RCC 7860 (cell line): ENCODE measurements around the gene RASAL2.
"Not testable (repeated sequence)": the region's sequence is repeated elsewhere in the genome, so short reads cannot be mapped to it uniquely, and the experiment has no call there.

Experiments
- DNase-seq: peaks from one replicate; pipeline ENCODE4 v3.0.0-alpha.2; 2015; ENCODE audit warnings: low spot score
- FAIRE-seq: peaks from 2 replicates; lab custom pipeline; 2012; peaks lifted over from hg19 to GRCh38; lab: Jason Lieb, UNC

RASAL2 gene

DNA sequence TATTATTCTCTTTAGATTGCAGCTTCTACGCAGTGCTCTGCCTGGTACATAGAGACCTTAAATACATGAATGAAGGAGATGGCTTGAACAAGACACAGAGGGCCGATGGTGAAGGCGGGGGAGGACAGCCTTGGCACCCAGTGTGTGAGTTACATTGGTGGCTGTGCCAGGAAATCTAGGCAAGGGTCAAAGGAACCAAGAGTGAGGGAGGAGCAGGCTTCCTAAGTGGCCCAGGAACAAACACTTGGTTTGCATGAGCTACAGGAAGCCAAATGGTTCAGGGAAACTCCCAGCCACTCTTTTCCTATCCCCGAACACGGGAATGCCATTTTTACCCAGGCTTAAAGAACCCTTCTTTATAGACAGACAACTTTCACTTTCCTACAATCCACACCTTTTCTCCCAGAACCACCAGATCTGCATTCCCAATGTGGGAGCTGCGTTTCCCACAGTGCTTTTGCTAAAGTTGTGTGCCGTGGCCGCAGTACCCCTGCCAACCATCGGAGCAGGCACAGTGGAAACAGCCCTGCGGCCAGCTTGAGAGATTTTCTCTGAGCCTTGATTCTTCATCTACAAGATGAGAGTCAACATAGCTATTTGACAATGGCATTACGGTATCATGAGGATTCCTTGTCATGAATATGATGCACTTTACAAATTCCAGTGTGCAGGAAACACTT is 406.3 kb downstream of the RASAL2 start:
- DNase-seq = no peak
- no peak for FAIRE-seq

- DNase-seq (no peak), FAIRE-seq (no peak)
Measured at GRCh38 chr1:178500936-178501554, 407.1 kb downstream of the RASAL2 start.

DNA sequence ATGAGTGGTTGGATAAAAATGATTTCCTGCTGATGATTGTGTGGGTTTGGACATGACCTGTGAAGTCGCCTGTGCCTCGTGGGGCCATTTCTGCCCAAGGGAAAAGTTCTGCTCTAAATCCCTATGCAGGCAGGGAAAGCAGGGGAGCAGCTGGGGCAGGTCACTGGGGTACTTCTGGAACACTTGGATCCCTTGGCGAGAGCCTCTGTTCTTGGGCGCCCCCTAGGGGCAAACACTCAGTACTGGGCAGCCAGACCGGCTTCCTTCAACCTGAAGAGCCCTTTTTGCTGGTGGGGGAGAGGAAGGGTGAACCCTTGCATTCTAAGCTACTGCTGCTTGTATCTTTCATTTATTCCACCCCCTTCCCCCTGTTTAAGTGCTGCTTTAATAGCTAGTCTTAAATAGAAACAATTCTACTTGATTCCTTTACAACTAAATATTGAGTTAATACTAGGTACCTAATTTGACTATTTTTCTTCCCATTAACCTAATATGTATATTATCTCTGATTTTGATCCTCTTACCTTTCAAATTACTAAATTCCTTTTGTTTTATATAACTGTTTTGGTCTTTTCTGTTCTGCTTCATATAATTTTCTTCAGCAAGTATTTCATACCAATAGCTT is 407.9 kb downstream of the RASAL2 start:
- no peak for FAIRE-seq
- DNase-seq = peak; percentile 39

GRCh38 chr1:178502330-178502714 is 408.4 kb downstream of the RASAL2 start:
- FAIRE-seq = no peak
- DNase-seq = no peak

DNA sequence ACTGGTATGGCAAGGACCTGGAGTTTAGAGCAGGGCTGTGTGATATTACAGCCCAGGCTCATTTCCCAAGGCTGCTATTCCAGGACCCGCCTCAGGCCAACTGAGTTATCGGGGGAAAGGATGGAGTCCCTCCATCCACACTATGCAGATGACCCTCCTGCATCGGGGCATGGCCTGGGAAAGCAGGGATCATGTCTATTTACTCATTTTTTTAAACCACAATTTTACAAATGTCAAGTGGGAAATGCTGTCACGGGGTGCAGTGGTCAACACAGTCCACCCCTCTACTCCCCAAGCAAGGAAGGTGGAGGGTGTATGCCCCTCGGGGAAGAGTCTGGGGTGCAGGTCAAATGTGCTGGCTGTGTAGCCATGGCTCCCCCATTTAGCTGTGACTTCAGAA is 409.0 kb downstream of the RASAL2 start:
- no peak for FAIRE-seq
- no peak for DNase-seq

- FAIRE-seq, DNase-seq: not testable (repeated sequence)
Measured at GRCh38 chr1:178503316-178503715, 409.4 kb downstream of the RASAL2 start.

DNA sequence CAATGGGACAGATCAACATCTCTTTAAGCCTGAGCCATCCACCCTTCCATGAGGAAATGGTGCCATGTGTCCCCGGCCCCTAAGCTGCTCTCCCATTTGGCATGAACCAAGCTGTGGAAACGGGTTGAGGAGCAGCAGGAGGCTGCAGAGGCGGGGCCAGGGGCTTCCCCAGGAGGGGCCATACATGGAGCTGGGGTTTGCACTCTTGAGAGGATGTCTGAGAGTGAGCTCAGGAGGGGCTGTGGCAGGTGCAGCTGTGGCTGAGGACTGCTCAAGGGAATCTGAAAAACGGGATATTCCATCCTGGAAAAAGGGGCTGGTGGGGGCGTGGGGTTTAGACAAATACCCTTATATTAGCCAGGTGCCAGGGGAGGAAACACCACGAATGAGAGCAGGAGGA is 409.9 kb downstream of the RASAL2 start:
- no peak for FAIRE-seq
- DNase-seq = no peak

- no peak for FAIRE-seq
- no peak for DNase-seq
Measured at GRCh38 chr1:178504286-178504685, 410.4 kb downstream of the RASAL2 start.

- DNase-seq = no peak
- FAIRE-seq = no peak
Measured at GRCh38 chr1:178506177-178506576, 412.3 kb downstream of the RASAL2 start.

GRCh38 chr1:178506669-178507068 is 412.8 kb downstream of the RASAL2 start:
- no peak for FAIRE-seq
- DNase-seq = no peak

GRCh38 chr1:178509414-178510007 is 415.6 kb downstream of the RASAL2 start:
- DNase-seq (no peak), FAIRE-seq (no peak)

- DNase-seq (no peak), FAIRE-seq (no peak)
Measured at GRCh38 chr1:178510155-178510554, 416.3 kb downstream of the RASAL2 start.

DNA sequence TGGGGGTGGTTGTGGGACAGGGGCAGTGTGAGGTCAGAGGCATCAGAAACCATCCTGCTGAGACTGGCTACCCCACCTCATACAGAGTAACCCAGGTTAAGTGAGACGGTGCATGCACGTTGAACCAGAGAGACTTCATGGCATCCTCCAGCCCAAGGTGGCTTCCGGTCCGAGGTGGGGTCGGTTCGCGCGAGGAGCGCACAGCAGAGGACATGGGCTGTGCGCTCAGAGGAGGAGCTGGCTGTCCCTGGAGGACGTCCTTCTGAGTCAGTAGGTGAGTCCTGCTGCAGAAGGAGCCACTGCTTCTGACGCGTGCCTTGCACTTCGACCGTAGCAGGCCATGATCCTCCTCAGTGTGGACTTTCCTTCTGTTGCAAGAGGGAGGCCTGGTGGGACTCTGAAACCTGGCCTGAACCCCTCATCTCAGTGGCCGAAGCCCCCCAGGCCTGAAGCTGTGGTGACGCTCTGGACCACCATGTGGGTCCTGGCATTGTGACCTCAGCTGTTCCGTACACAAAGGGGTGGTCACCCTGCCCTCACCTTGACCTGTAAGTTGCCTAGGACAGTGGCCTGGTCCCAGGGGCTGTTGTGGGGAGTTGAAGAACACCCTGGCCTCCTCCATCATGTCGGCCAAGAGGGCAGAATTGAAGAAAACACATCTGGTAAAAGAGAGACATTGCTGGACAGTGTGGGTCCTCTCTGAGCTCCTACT is 418.8 kb downstream of the RASAL2 start, which contains the start of gene TEX35:
Gene TEX35 (plus strand): TSS at position 544 of the 712 bp plus-strand sequence. CDS start 80 bp downstream, at position 624.
- no peak for DNase-seq
- FAIRE-seq = no peak

GRCh38 chr1:178513278-178513983 is 419.5 kb downstream of the RASAL2 start:
- DNase-seq (no peak), FAIRE-seq (no peak)

DNA sequence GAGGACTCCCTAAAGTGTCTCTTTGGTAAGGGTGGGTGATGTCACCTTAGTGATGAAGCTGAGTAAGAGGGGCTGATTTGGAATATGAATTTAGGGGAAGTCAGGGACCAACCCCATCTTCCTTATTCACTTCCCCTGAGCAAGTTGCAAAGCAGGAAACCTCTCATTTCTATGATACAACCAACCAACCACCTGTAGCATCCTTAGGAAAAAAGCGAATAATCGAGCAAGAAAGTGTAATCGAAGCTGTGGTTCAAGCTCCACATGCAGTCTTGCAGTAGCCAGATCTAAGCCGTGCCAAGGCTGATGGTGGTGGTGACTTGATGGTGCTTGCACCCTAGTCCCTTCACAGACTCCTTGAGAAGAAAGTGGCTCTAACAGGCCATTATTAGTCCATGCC is 422.2 kb downstream of the RASAL2 start:
- DNase-seq (no peak), FAIRE-seq (no peak)

- no peak for FAIRE-seq
Measured at GRCh38 chr1:178518894-178519293, 425.0 kb downstream of the RASAL2 start.

DNA sequence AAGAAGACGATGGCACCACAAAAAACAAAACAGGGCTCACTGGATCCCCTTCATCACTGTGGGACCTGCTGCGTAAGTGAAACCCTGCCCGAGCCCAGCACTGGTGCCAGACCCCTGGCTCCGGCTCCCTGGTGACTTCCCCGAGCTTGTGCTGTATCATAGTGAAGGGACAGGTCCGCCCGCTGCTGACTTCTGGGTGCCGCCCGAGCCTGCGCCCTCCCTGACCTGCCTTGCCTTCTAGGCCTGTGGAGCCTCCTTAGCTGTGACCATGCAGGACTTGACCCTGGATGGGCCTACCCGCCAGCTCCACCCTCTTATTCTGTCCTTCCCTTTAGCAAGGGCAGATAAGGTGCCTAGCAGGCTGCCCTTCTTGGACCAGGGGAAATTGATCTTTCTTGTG is 426.9 kb downstream of the RASAL2 start:
- DNase-seq (no peak), FAIRE-seq (no peak)

More at GRCh38 chr1:178518894-178519293, 425.0 kb downstream of the RASAL2 start:
- no peak for DNase-seq

- DNase-seq = no peak
- no peak for FAIRE-seq
Measured at GRCh38 chr1:178521241-178521640, 427.3 kb downstream of the RASAL2 start.

DNA sequence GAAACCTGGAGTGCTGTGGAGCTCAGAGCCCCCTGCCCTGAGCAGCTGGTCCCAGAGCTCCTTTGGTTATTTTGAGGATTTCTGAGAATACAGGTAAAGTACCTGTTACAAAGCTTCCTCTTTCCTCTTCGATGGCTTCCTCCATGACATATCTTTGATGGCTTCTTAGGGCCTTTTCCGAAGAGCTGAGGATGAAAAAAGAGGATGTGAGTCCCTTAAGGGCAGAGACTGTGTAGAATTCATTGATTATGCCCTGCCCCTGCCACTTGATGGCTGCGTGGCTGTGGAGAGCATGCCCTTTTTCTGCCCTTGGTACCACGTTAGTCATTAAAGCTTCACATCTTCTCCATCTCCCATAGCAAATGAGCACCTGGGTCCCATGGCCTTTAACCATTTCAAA is 433.2 kb downstream of the RASAL2 start:
- FAIRE-seq (no peak), DNase-seq (no peak)

DNA sequence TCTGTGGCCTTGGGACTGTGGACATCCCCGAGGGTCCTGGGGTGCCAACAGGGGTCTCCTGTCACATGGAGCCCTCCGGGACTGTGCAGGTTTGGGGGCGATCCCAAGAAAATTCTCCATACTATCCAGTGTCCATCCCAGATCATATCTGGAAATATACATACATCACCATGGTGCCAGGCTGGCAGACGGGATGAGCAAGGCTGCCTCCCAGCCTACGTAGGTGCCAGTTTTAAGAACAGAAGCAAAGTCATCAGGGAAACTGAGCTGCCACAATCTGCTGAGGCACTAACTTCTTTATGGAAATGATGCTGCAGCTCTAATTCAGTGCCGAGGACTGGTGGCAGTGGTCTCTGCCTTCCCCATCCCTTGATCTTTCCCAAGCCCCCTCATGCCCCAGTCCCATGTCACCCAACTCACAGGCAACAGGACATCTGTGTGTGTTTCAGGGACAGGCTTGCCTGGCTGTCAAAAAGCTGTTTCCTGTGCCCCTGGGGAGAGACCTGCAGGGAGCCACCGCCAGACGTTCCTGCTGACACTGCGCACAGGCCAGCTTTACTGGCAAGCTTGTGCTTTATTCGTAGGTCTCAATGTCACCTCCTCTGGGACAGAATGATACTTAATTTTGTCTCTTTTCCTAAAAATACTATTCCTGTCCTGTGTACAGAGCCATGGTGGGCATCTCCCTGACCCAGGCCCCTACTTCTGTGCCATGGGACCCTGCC is 434.5 kb downstream of the RASAL2 start:
- DNase-seq (no peak), FAIRE-seq (no peak)
